ENCODE measurements around the gene ERBB4.
"Not testable (repeated sequence)": the region's sequence is repeated elsewhere in the genome, so short reads cannot be mapped to it uniquely, and the experiment has no call there.

The ERBB4 gene

GRCh38 chr2:211723398-211723797 lies 815.2 kb downstream of the ERBB4 start:
- no peaks in the 10 kb centered on the region for H3K9me3 Mint-ChIP-seq
- H3K36me3 Mint-ChIP-seq (ENCODE audit: insufficient read depth) = no peaks in the 10 kb centered on the region
- ATAC-seq (replicated peaks) = no peak
- H3K27me3 Mint-ChIP-seq = no peaks in the 10 kb centered on the region
- no peak for DNase-seq
- H3K4me1 Mint-ChIP-seq (ENCODE audit: low read depth in 2 of 2) = no peaks in the 10 kb centered on the region
- H3K4me3 Mint-ChIP-seq = no peak overlapping the region
- H3K27ac Mint-ChIP-seq = no peak overlapping the region

- DNase-seq = no peak
Measured at GRCh38 chr2:211722928-211723327, 815.7 kb downstream of the ERBB4 start.

GRCh38 chr2:211721874-211722273 lies 816.7 kb downstream of the ERBB4 start:
- not testable (repeated sequence) for H3K4me1 Mint-ChIP-seq (ENCODE audit: low read depth in 2 of 2); H3K9me3 Mint-ChIP-seq; H3K36me3 Mint-ChIP-seq (ENCODE audit: insufficient read depth); H3K27me3 Mint-ChIP-seq; H3K27ac Mint-ChIP-seq; ATAC-seq (replicated peaks); DNase-seq; H3K4me3 Mint-ChIP-seq

More at GRCh38 chr2:211722928-211723327, 815.7 kb downstream of the ERBB4 start:
- H3K4me1 Mint-ChIP-seq (ENCODE audit: low read depth in 2 of 2) = no peaks in the 10 kb centered on the region
- no peaks in the 10 kb centered on the region for H3K27me3 Mint-ChIP-seq
- no peaks in the 10 kb centered on the region for H3K9me3 Mint-ChIP-seq
- H3K36me3 Mint-ChIP-seq (ENCODE audit: insufficient read depth) = no peaks in the 10 kb centered on the region
- ATAC-seq (replicated peaks) = no peak
- no peak overlapping the region for H3K4me3 Mint-ChIP-seq
- H3K27ac Mint-ChIP-seq = no peak overlapping the region

DNA sequence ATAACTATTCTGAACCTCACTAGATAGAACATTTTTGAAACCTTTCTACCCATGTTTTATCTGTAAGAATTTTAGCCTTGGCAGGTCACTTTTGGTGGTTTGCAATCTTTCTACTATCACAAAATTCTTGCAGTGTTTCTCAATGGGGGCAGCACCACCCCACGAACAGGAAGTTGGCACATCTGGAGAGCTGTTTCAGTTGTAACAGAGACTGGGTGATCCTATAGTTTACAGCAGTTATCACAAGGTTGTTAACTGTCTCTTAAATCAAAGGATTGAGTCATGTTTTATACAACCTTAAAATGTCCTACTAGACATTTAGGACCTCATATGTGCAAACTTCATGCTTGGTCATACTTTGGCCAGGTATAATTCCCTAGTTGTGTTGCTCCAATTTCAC lies 829.2 kb downstream of the ERBB4 start:
- no peak overlapping the region for H3K4me3 Mint-ChIP-seq
- no peaks in the 10 kb centered on the region for H3K4me1 Mint-ChIP-seq (ENCODE audit: low read depth in 2 of 2)
- H3K27ac Mint-ChIP-seq = no peak overlapping the region
- peaks cover 0 to 5% of the 10 kb centered on the region in 2 donors for H3K9me3 Mint-ChIP-seq
- H3K36me3 Mint-ChIP-seq (ENCODE audit: insufficient read depth) = no peaks in the 10 kb centered on the region
- DNase-seq = no peak
- ATAC-seq (replicated peaks) = no peak
- no peaks in the 10 kb centered on the region for H3K27me3 Mint-ChIP-seq

- Mint-ChIP-seq H3K27ac (no peak overlapping the region), H3K4me3 (no peak overlapping the region), H3K9me3 (peaks cover 12 to 14% of the 10 kb centered on the region in 2 donors), H3K27me3 (no peaks in the 10 kb centered on the region), H3K4me1 (ENCODE audit: low read depth in 2 of 2) (no peaks in the 10 kb centered on the region), H3K36me3 (ENCODE audit: insufficient read depth) (no peaks in the 10 kb centered on the region)
- ATAC-seq (replicated peaks) = no peak
- no peak for DNase-seq
Measured at GRCh38 chr2:211692689-211693088, 845.9 kb downstream of the ERBB4 start.

DNA sequence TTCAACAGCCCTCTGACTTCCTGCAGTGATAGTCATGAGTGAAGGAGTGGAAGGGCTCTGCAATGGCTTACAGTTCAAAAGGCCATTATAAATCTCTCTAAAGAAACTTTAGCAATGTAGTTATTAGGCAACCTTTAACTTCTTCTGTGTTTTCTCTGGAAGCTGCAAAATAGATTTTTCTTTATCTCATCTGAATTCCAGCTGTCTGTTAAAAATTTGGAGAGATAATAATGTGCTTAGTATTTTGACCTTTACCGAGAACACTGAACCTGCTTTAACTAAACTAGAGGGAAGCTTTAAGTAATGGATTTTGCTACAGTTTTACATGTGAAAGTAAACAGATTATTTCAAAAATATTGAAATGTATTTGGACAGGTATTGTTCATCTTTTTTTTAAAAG lies 847.9 kb downstream of the ERBB4 start:
- no peak overlapping the region for H3K27ac Mint-ChIP-seq
- DNase-seq (no peak), ATAC-seq (replicated peaks) (no peak)
- H3K27me3 Mint-ChIP-seq = no peaks in the 10 kb centered on the region
- no peaks in the 10 kb centered on the region for H3K36me3 Mint-ChIP-seq (ENCODE audit: insufficient read depth)
- peaks cover 12 to 14% of the 10 kb centered on the region in 2 donors for H3K9me3 Mint-ChIP-seq
- no peak overlapping the region for H3K4me3 Mint-ChIP-seq
- H3K4me1 Mint-ChIP-seq (ENCODE audit: low read depth in 2 of 2) = no peaks in the 10 kb centered on the region

DNA sequence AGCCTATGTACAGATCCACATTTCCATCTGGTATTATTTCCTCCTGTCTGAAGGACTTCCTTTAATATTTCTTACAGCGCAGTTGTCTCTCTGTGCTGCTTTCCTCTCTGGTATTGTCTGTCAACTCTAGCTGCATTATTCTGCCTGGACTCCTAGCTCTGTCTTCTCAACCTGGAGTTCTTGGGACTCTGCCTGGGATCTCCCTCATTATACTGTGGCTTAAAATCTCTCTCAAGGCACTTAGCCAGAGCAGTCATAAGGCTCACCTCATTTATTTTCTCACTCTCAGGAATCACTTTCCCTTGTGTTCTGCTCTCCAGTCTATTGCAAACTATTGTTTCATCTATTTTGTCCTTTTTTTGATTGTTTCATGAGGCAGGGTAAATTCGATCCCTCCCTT lies 850.4 kb downstream of the ERBB4 start:
- Mint-ChIP-seq H3K36me3 (ENCODE audit: insufficient read depth) (no peaks in the 10 kb centered on the region), H3K27ac (no peak overlapping the region), H3K27me3 (no peaks in the 10 kb centered on the region), H3K4me3 (no peak overlapping the region), H3K9me3 (peaks cover 6 to 12% of the 10 kb centered on the region in 2 donors), H3K4me1 (ENCODE audit: low read depth in 2 of 2) (no peaks in the 10 kb centered on the region)
- DNase-seq (no peak), ATAC-seq (replicated peaks) (no peak)

DNA sequence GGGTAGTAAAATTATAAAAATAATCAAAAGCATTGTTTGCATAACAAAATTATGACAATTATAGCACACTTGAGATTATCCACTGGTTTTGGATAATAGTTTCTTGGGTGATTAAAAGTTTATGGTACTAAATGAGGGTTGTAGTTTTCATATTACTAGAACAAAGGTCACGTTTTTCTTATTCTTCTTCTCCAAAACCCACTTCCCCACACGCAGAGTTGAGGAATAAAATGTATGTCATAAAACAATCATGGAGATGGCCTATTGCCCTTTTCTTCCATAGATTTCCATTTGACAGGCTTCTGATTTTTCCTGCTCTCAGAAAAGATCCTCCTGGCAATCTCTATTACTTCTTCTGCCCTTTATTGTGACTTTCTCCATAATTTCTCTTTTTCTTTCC lies 863.9 kb downstream of the ERBB4 start:
- no peak overlapping the region for H3K4me3 Mint-ChIP-seq
- no peaks in the 10 kb centered on the region for H3K36me3 Mint-ChIP-seq (ENCODE audit: insufficient read depth)
- no peaks in the 10 kb centered on the region for H3K9me3 Mint-ChIP-seq
- H3K27ac Mint-ChIP-seq = no peak overlapping the region
- H3K27me3 Mint-ChIP-seq = no peaks in the 10 kb centered on the region
- ATAC-seq (replicated peaks) (no peak), DNase-seq (no peak)
- no peaks in the 10 kb centered on the region for H3K4me1 Mint-ChIP-seq (ENCODE audit: low read depth in 2 of 2)

DNA sequence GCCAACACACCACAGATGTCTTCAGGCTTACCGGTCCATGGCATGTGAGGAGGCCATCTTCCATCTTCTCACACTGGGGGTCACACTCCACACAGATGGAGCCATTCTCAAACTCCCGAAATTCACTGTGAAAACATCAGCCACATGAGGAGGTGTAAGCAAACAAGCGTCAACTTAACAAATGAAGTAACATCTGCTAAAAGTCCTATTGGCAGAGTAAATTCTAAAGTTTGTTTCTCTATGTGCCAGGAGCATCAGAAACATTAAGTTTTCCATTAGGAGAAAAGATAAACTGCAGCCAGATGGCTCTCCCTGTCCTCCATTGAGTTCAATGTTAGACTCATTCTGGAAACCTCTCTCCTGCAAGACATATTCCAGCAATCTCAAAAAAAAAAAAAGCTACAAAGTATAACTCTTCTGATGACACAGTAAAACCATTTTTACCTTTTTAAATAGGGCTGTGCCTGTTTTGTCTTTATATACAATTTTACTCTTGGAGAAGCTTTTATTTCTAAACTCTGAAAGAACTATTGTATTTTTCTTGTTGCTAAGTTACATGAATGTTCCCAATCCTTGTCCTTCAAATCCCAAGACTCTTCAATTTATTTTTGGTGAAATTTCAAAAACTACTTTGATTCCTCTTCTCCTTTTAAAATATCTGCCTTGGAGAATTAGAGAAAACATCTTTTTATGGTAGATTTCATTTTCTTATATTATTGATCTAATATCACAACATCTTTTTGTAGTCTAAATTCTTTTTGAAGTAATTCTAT lies 865.3 kb downstream of the ERBB4 start:
- H3K27me3 Mint-ChIP-seq = no peaks in the 10 kb centered on the region
- H3K36me3 Mint-ChIP-seq (ENCODE audit: insufficient read depth) = no peaks in the 10 kb centered on the region
- no peaks in the 10 kb centered on the region for H3K4me1 Mint-ChIP-seq (ENCODE audit: low read depth in 2 of 2)
- no peak overlapping the region for H3K27ac Mint-ChIP-seq
- DNase-seq = no peak
- no peak overlapping the region for H3K4me3 Mint-ChIP-seq
- ATAC-seq (replicated peaks) = no peak
- no peaks in the 10 kb centered on the region for H3K9me3 Mint-ChIP-seq

- no peak for ATAC-seq (replicated peaks)
- no peaks in the 10 kb centered on the region for H3K27me3 Mint-ChIP-seq
- no peak for DNase-seq
Measured at GRCh38 chr2:211671977-211672376, 866.6 kb downstream of the ERBB4 start.

GRCh38 chr2:211665299-211665698 lies 873.3 kb downstream of the ERBB4 start:
- no peaks in the 10 kb centered on the region for H3K27me3 Mint-ChIP-seq
- no peak for DNase-seq
- no peaks in the 10 kb centered on the region for H3K4me1 Mint-ChIP-seq (ENCODE audit: low read depth in 2 of 2)
- H3K4me3 Mint-ChIP-seq = no peak overlapping the region
- no peaks in the 10 kb centered on the region for H3K36me3 Mint-ChIP-seq (ENCODE audit: insufficient read depth)
- ATAC-seq (replicated peaks) = no peak
- H3K27ac Mint-ChIP-seq = no peak overlapping the region
- peaks cover 3 to 9% of the 10 kb centered on the region in 2 donors for H3K9me3 Mint-ChIP-seq

More at GRCh38 chr2:211671977-211672376, 866.6 kb downstream of the ERBB4 start:
- no peak overlapping the region for H3K4me3 Mint-ChIP-seq
- no peaks in the 10 kb centered on the region for H3K4me1 Mint-ChIP-seq (ENCODE audit: low read depth in 2 of 2)
- H3K36me3 Mint-ChIP-seq (ENCODE audit: insufficient read depth) = no peaks in the 10 kb centered on the region
- no peaks in the 10 kb centered on the region for H3K9me3 Mint-ChIP-seq
- no peak overlapping the region for H3K27ac Mint-ChIP-seq

- Mint-ChIP-seq H3K4me3 (no peak overlapping the region), H3K36me3 (ENCODE audit: insufficient read depth) (no peaks in the 10 kb centered on the region), H3K27me3 (no peaks in the 10 kb centered on the region), H3K27ac (no peak overlapping the region), H3K9me3 (peaks cover 11 to 14% of the 10 kb centered on the region in 2 donors), H3K4me1 (ENCODE audit: low read depth in 2 of 2) (no peaks in the 10 kb centered on the region)
- no peak for ATAC-seq (replicated peaks)
- no peak for DNase-seq
Measured at GRCh38 chr2:211664321-211664720, 874.3 kb downstream of the ERBB4 start.

DNA sequence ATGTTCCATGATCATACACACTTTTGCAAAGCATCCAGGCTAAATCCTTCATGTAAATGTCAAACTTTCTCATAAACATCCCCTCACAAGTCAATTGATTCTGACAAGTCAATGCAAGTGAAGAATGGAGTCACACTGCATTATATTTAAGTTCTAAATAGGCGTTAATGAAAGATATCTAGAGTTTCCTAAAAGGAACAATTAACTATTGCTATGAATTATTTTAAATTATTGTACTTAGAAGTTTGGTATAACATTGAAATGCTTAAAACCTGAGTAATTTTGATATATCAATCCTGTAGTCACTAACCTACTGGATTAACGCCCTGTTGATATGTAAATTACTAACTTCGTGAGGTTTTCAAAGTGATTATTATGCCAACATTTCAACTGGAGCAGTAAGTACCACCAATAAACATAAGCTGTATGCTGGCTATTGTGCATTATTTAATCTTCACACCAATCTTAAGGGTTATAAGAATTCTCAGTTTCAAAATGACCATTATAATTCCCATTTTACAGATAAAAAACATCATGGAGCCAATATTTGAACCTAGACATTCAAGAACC lies 884.3 kb downstream of the ERBB4 start:
- no peak overlapping the region for H3K4me3 Mint-ChIP-seq
- peaks cover 3% of the 10 kb centered on the region for H3K36me3 Mint-ChIP-seq (ENCODE audit: insufficient read depth)
- no peaks in the 10 kb centered on the region for H3K9me3 Mint-ChIP-seq
- no peaks in the 10 kb centered on the region for H3K27me3 Mint-ChIP-seq
- no peak for ATAC-seq (replicated peaks)
- DNase-seq = no peak
- no peak overlapping the region for H3K27ac Mint-ChIP-seq
- no peaks in the 10 kb centered on the region for H3K4me1 Mint-ChIP-seq (ENCODE audit: low read depth in 2 of 2)

DNA sequence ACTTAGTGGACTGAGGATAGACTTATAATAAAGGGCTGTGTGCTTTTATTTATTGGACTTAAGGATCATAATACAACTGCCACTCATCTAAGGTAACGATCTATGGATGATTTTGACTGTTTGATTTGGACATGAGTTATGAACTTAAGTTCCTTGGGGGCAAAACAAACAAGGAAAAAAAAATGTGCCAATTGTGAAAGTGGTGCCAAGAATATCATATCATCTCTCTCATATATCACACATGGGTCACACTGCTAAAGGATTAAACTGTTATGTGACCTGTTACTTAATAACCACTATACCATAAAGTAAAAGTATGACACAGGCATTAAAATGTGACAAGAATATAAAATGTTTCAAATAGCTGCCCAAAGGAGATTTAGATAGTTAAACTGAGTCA lies 886.3 kb downstream of the ERBB4 start:
- Mint-ChIP-seq H3K36me3 (ENCODE audit: insufficient read depth) (peaks cover 3% of the 10 kb centered on the region), H3K4me1 (ENCODE audit: low read depth in 2 of 2) (no peaks in the 10 kb centered on the region), H3K9me3 (no peaks in the 10 kb centered on the region), H3K27me3 (no peaks in the 10 kb centered on the region), H3K4me3 (no peak overlapping the region), H3K27ac (no peak overlapping the region)
- ATAC-seq (replicated peaks) = no peak
- no peak for DNase-seq
